Activated B cell treated with CpG ODN at 0.5 μM for 24 hours (primary cell): ENCODE measurements around the gene PKLR. TPM values are rescaled to one million over a fixed set of nuclear protein-coding genes. Genes with fewer than 3 reads are reported as not detected.

Source experiments
- ATAC-seq: fragments of 200-7000 bp; cut with Tn5 transposase; one replicate; pipeline ENCODE4 v1.10.0; 2021; ENCODE audit warnings: low read depth, mild to moderate bottlenecking, moderate library complexity
- CTCF ChIA-PET: fragments of 350-600 bp; sonication (Branson Sonifier 250); formaldehyde crosslinking; loops from one replicate; lab custom pipeline; 2021; ENCODE audit warnings: antibody characterized with exemption; lab: Charles Lee
- POLR2A ChIA-PET: fragments of 350-600 bp; sonication (Branson Sonifier 250); formaldehyde crosslinking; loops from one replicate; lab custom pipeline; 2021; ENCODE audit warnings: antibody characterized with exemption; lab: Charles Lee
- DNase-seq: peaks from one replicate; pipeline ENCODE4 v3.0.0; 2022
- H3K27ac Mint-ChIP-seq: one replicate; pipeline ENCODE4 v1.8.0; 2020; ENCODE audit warnings: mixed read lengths
- H3K27me3 Mint-ChIP-seq: one replicate; pipeline ENCODE4 v1.8.0; 2021; ENCODE audit warnings: mixed read lengths
- H3K36me3 Mint-ChIP-seq: one replicate; pipeline ENCODE4 v1.8.0; 2021; ENCODE audit warnings: low read depth, mixed read lengths
- H3K4me1 Mint-ChIP-seq: one replicate; pipeline ENCODE4 v1.8.0; 2021; ENCODE audit warnings: mixed read lengths
- H3K4me3 Mint-ChIP-seq: one replicate; pipeline ENCODE4 v1.8.0; 2020; ENCODE audit warnings: mild to moderate bottlenecking, mixed read lengths
- H3K9me3 Mint-ChIP-seq: one replicate; pipeline ENCODE4 v1.8.0; 2020; ENCODE audit warnings: mixed read lengths
- CTCF ChIP-seq: fragments of 200-600 bp; IDR thresholded peaks from one replicate; pipeline ENCODE4 v1.8.0; 2022; ENCODE audit warnings: antibody characterized with exemption, mild to moderate bottlenecking
- intact Hi-C: fragments of 100-400 bp; cut with micrococcal nuclease; formaldehyde crosslinking; loops from one replicate; pipeline ENCODE4 v1.15.1; 2024
- total RNA-seq: library from RNA; stranded (reverse); gene quantifications from 2 replicates; pipeline ENCODE4 v1.2.3, GENCODE V29; 2022

Gene PKLR
- total RNA-seq, 1 donor from 2014 or later = 0.18 TPM

- ATAC-seq = peak; percentile 78
- intact Hi-C loops = loop anchor here (1.0 to 5.0 kb wide), 3 partner anchors 132 to 237 kb away; no protein-coding TSS in a partner anchor
- no peak for TF ChIP-seq CTCF
- H3K4me1 Mint-ChIP-seq = peaks cover 36% of the 10 kb centered on the region
- ChIA-PET CTCF (interaction anchor here (0.7 to 5.9 kb wide), 15 partner anchors 11 to 405 kb away, joined by 3 to 79 read pairs (median 4); partner anchors contain the start of genes CLK2, ENTREP3, FDPS and THBS3), POLR2A (interaction anchor here (0.6 to 3.3 kb wide), 17 partner anchors 11 to 535 kb away, joined by 3 to 39 read pairs (median 4); partner anchors contain the start of genes ASH1L, CLK2, FDPS and KRTCAP2)
- H3K27me3 Mint-ChIP-seq = no peaks in the 10 kb centered on the region
- H3K9me3 Mint-ChIP-seq = no peaks in the 10 kb centered on the region
- peaks cover 7% of the 10 kb centered on the region for H3K36me3 Mint-ChIP-seq
- peak overlapping the region; percentile 78 for H3K27ac Mint-ChIP-seq
- H3K4me3 Mint-ChIP-seq = peak overlapping the region; percentile 88
- peak; percentile 81 for DNase-seq
Measured at GRCh38 chr1:155324037-155324716, 22.9 kb upstream of the PKLR start.

GRCh38 chr1:155323729-155324036 is 22.4 kb upstream of the PKLR start:
- Mint-ChIP-seq H3K4me1 (peaks cover 39% of the 10 kb centered on the region), H3K9me3 (no peaks in the 10 kb centered on the region), H3K36me3 (peaks cover 12% of the 10 kb centered on the region), H3K4me3 (peak overlapping the region; percentile 88), H3K27ac (peak overlapping the region; percentile 78), H3K27me3 (no peaks in the 10 kb centered on the region)
- TF ChIP-seq CTCF = no peak
- ATAC-seq = peak; percentile 62
- POLR2A ChIA-PET = interaction anchor here (0.6 to 3.3 kb wide), 19 partner anchors 10 to 536 kb away, joined by 3 to 39 read pairs (median 4); partner anchors contain the start of genes ASH1L, CLK2, FDPS and KRTCAP2
- CTCF ChIA-PET = interaction anchor here (0.7 to 5.9 kb wide), 16 partner anchors 11 to 405 kb away, joined by 3 to 79 read pairs (median 4); partner anchors contain the start of genes CLK2, ENTREP3, FDPS and THBS3
- intact Hi-C loops = loop anchor here (1.0 to 5.0 kb wide), 12 partner anchors 15 to 269 kb away; partner anchors contain the start of genes ASH1L, CLK2, ENTREP3 and FDPS
- DNase-seq = peak; percentile 80

GRCh38 chr1:155322953-155323728 is 21.9 kb upstream of the PKLR start:
- Mint-ChIP-seq H3K9me3 (no peaks in the 10 kb centered on the region), H3K27ac (peak overlapping the region; percentile 46), H3K27me3 (no peaks in the 10 kb centered on the region), H3K4me1 (peaks cover 39% of the 10 kb centered on the region), H3K4me3 (peak overlapping the region; percentile 88), H3K36me3 (peaks cover 17% of the 10 kb centered on the region)
- CTCF ChIA-PET = interaction anchor here (0.7 to 5.9 kb wide), 15 partner anchors 10 to 406 kb away, joined by 3 to 79 read pairs (median 4); partner anchors contain the start of genes CLK2, ENTREP3, FDPS and THBS3
- intact Hi-C loops = loop anchor here (1.0 to 5.0 kb wide), 11 partner anchors 15 to 269 kb away; partner anchors contain the start of genes ASH1L, CLK2, ENTREP3 and FDPS
- POLR2A ChIA-PET = interaction anchor here (0.6 to 3.4 kb wide), 20 partner anchors 10 to 536 kb away, joined by 3 to 39 read pairs (median 4); partner anchors contain the start of genes ASH1L, CLK2, ENTREP3 and FDPS
- TF ChIP-seq CTCF = no peak
- peak; percentile 47 for ATAC-seq
- DNase-seq = peak; percentile 92

- intact Hi-C loops = loop anchor here (5.0 kb wide), 2 partner anchors 130 to 235 kb away; no protein-coding TSS in a partner anchor
- ATAC-seq = no peak
- Mint-ChIP-seq H3K9me3 (no peaks in the 10 kb centered on the region), H3K27me3 (no peaks in the 10 kb centered on the region), H3K4me1 (peaks cover 39% of the 10 kb centered on the region), H3K36me3 (peaks cover 23% of the 10 kb centered on the region), H3K4me3 (peak overlapping the region; percentile 74), H3K27ac (no peak overlapping the region)
- no peak for TF ChIP-seq CTCF
- ChIA-PET POLR2A (interaction anchor here (0.6 to 3.4 kb wide), 10 partner anchors 15 to 273 kb away, joined by 3 to 39 read pairs (median 8); partner anchors contain the start of genes CLK2, ENTREP3, FDPS and HCN3), CTCF (interaction anchor here (0.8 to 5.9 kb wide), 6 partner anchors 14 to 406 kb away, joined by 3 to 79 read pairs (median 10); partner anchors contain the start of genes CLK2 and FDPS)
- DNase-seq = no peak
Measured at GRCh38 chr1:155322571-155322952, 21.3 kb upstream of the PKLR start.
